Mesodermal cell (in vitro differentiated cells): ENCODE data around the gene SMIM21.

Source experiments
- H3K27ac ChIP-seq: 2 replicates; pipeline ENCODE4 v1.7.0; 2013; ENCODE audit warnings: mild to moderate bottlenecking, low read depth, low read length, moderate library complexity; ENCODE audit not compliant: severe bottlenecking
- H3K36me3 ChIP-seq: 2 replicates; pipeline ENCODE4 v1.7.1; 2013; ENCODE audit warnings: mild to moderate bottlenecking, low read length, moderate library complexity; ENCODE audit not compliant: control insufficient read depth, insufficient read depth
- H3K4me1 ChIP-seq: one replicate; pipeline ENCODE4 v1.7.1; 2013; ENCODE audit warnings: mild to moderate bottlenecking, low read length; ENCODE audit not compliant: insufficient read depth, control insufficient read depth, poor library complexity, severe bottlenecking
- H3K4me3 ChIP-seq: 2 replicates; pipeline ENCODE4 v1.7.0; 2013; ENCODE audit warnings: low read length, control low read depth, mild to moderate bottlenecking; ENCODE audit not compliant: insufficient read depth, poor library complexity, severe bottlenecking; ENCODE audit errors: extremely low read depth
- H3K9me3 ChIP-seq: 2 replicates; pipeline ENCODE4 v1.7.1; 2013; ENCODE audit warnings: mild to moderate bottlenecking, low read length, moderate library complexity; ENCODE audit not compliant: control insufficient read depth
- WGBS, 2 experiments: methylation state at CpG; one replicate each; pipeline ENCODE4 v1.1.5; 2013; ENCODE audit warnings: missing lambda C conversion rate in 2 of 2; ENCODE audit not compliant: insufficient coverage in 2 of 2; 5-methylcytosine and 5-hydroxymethylcytosine counted together

Gene SMIM21

GRCh38 chr18:75428490-75428889, 987 bp upstream of the SMIM21 start:
- Histone ChIP-seq H3K36me3 (no peaks in the 10 kb centered on the region), H3K4me3 (no peak overlapping the region), H3K9me3 (no peaks in the 10 kb centered on the region), H3K27ac (no peak overlapping the region), H3K4me1 (peaks cover 4% of the 10 kb centered on the region)
- 95 to 100% methylated on average over 2 to 3 of the region's 4 CpGs for WGBS, 2 experiments

- Histone ChIP-seq H3K36me3 (no peaks in the 10 kb centered on the region), H3K4me1 (no peaks in the 10 kb centered on the region), H3K27ac (no peak overlapping the region), H3K4me3 (no peak overlapping the region), H3K9me3 (peaks cover 5% of the 10 kb centered on the region)
- WGBS, 2 experiments: 90 to 93% methylated on average over 1 of the region's 1 CpG
Observed at GRCh38 chr18:75422341-75422910, 5.1 kb downstream of the SMIM21 start.

- no peaks in the 10 kb centered on the region for H3K4me1 ChIP-seq
- no peak overlapping the region for H3K4me3 ChIP-seq
- no peaks in the 10 kb centered on the region for H3K36me3 ChIP-seq
- H3K9me3 ChIP-seq: peaks cover 5% of the 10 kb centered on the region
- no peak overlapping the region for H3K27ac ChIP-seq
- 74 to 83% methylated on average over 2 of the region's 3 CpGs for WGBS, 2 experiments
Observed at GRCh38 chr18:75421656-75422055, 5.8 kb downstream of the SMIM21 start.

- Histone ChIP-seq H3K27ac (no peak overlapping the region), H3K36me3 (no peaks in the 10 kb centered on the region), H3K4me1 (no peaks in the 10 kb centered on the region), H3K9me3 (peaks cover 5% of the 10 kb centered on the region), H3K4me3 (no peak overlapping the region)
- WGBS, 2 experiments: 95 to 98% methylated on average over 6 to 7 of the region's 10 CpGs
Observed at GRCh38 chr18:75418293-75419005, 9.1 kb downstream of the SMIM21 start.

- Histone ChIP-seq H3K4me3 (no peak overlapping the region), H3K27ac (no peak overlapping the region), H3K4me1 (peaks cover 23% of the 10 kb centered on the region), H3K36me3 (no peaks in the 10 kb centered on the region), H3K9me3 (no peaks in the 10 kb centered on the region)
- WGBS, 2 experiments: 88 to 100% methylated on average over 1 of the region's 4 CpGs
Observed at GRCh38 chr18:75410611-75411010, 16.9 kb downstream of the SMIM21 start.

- H3K4me3 ChIP-seq: no peak overlapping the region
- H3K36me3 ChIP-seq: no peaks in the 10 kb centered on the region
- H3K9me3 ChIP-seq: no peaks in the 10 kb centered on the region
- no peak overlapping the region for H3K27ac ChIP-seq
- H3K4me1 ChIP-seq: peaks cover 23% of the 10 kb centered on the region
- 95 to 96% methylated on average over 8 of the region's 9 CpGs for WGBS, 2 experiments
Observed at GRCh38 chr18:75409806-75410205, 17.7 kb downstream of the SMIM21 start.

GRCh38 chr18:75408554-75409506, 18.7 kb downstream of the SMIM21 start:
- H3K4me3 ChIP-seq: no peak overlapping the region
- 89 to 91% methylated on average over 4 to 6 of the region's 10 CpGs for WGBS, 2 experiments

GRCh38 chr18:75407468-75408437, 19.8 kb downstream of the SMIM21 start:
- 36 to 44% methylated on average over 15 to 19 of the region's 21 CpGs for whole genome bisulfite sequencing, 2 experiments

More at GRCh38 chr18:75408554-75409506, 18.7 kb downstream of the SMIM21 start:
- peaks cover 23% of the 10 kb centered on the region for H3K4me1 ChIP-seq
- no peaks in the 10 kb centered on the region for H3K36me3 ChIP-seq
- H3K27ac ChIP-seq: peak overlapping the region; percentile 41
- no peaks in the 10 kb centered on the region for H3K9me3 ChIP-seq

GRCh38 chr18:75406491-75407445, 20.7 kb downstream of the SMIM21 start:
- Histone ChIP-seq H3K4me1 (peaks cover 23% of the 10 kb centered on the region), H3K9me3 (no peaks in the 10 kb centered on the region), H3K4me3 (no peak overlapping the region), H3K36me3 (no peaks in the 10 kb centered on the region), H3K27ac (no peak overlapping the region)
- 91 to 92% methylated on average over 25 of the region's 28 CpGs for WGBS, 2 experiments

More at GRCh38 chr18:75407468-75408437, 19.8 kb downstream of the SMIM21 start:
- no peak overlapping the region for H3K4me3 ChIP-seq
- H3K36me3 ChIP-seq: no peaks in the 10 kb centered on the region
- H3K4me1 ChIP-seq: peaks cover 23% of the 10 kb centered on the region
- no peaks in the 10 kb centered on the region for H3K9me3 ChIP-seq
- H3K27ac ChIP-seq: peak overlapping the region; percentile 45
